Kidney (tissue), 14 donors: Measurements from ENCODE around the gene RUFY4. TPM values are rescaled to one million over a fixed set of nuclear protein-coding genes. Genes with fewer than 3 reads are reported as not detected.

Experiments used
- DNase-seq, 5 donors: peaks; one replicate each; pipeline ENCODE4 v3.0.0-alpha.2; 2013 to 2020
- FAIRE-seq: peaks from 2 replicates; lab custom pipeline; 2012; peaks lifted over from hg19 to GRCh38; lab: Jason Lieb, UNC
- H3K27ac ChIP-seq, 2 donors: one replicate each; pipeline ENCODE4 v1.7.0; 2013; ENCODE audit warnings: low read depth in 2 of 2, low read length in 2 of 2, inconsistent platforms in 1 of 2
- H3K27me3 ChIP-seq: one replicate; pipeline ENCODE4 v1.7.1; 2013; ENCODE audit warnings: low read length, inconsistent platforms; ENCODE audit not compliant: control insufficient read depth, insufficient read depth
- H3K36me3 ChIP-seq, 3 donors: one replicate each; pipeline versions ENCODE4 v1.7.0 to v1.7.1; 2013; ENCODE audit warnings: low read length in 3 of 3, control low read depth in 1 of 3, inconsistent platforms in 1 of 3; ENCODE audit not compliant: insufficient read depth in 3 of 3, control insufficient read depth in 2 of 3
- H3K4me1 ChIP-seq, 3 donors: one replicate each; pipeline versions ENCODE4 v1.7.0 to v1.7.1; 2013; ENCODE audit warnings: low read length in 3 of 3, inconsistent platforms in 1 of 3, low read depth in 1 of 3; ENCODE audit not compliant: control insufficient read depth in 2 of 3, insufficient read depth in 2 of 3
- H3K4me3 ChIP-seq, 3 donors: one replicate each; pipeline versions ENCODE4 v1.7.0 to v1.8.1; 2013; ENCODE audit warnings: low read length in 3 of 3, control low read depth in 1 of 3, inconsistent platforms in 1 of 3
- H3K9ac ChIP-seq, 3 donors: one replicate each; pipeline versions ENCODE4 v1.7.0 to v1.7.1; 2013; ENCODE audit warnings: low read length in 3 of 3, control low read depth in 1 of 3, inconsistent platforms in 1 of 3
- H3K9me3 ChIP-seq, 3 donors: one replicate each; pipeline versions ENCODE4 v1.7.0 to v1.7.1; 2013; ENCODE audit warnings: low read length in 3 of 3, control low read depth in 1 of 3, inconsistent platforms in 1 of 3; ENCODE audit not compliant: control insufficient read depth in 2 of 3, insufficient read depth in 1 of 3
- CTCF ChIP-seq: IDR thresholded peaks from 3 replicates; pipeline ENCODE4 v1.5.1; 2012; ENCODE audit warnings: mild to moderate bottlenecking, moderate library complexity, borderline replicate concordance; ENCODE audit not compliant: insufficient read depth; ENCODE audit errors: extremely low read depth
- intact Hi-C: fragments of 100-400 bp; cut with DNase I; formaldehyde crosslinking; loops from one replicate; pipeline ENCODE4 v1.11.1; 2022
- polyA plus RNA-seq: library from polyadenylated mRNA; stranded (reverse); fragments of 350-450 nt; fragmentation: Illumina TruSeq; extraction: RNeasy Lipid Tissue Mini Kit (QIAGEN cat#74804); gene quantifications from one replicate; pipeline ENCODE4 v1.2.3, GENCODE V29; 2014; ENCODE audit warnings: low read depth, low replicate concordance; ENCODE audit not compliant: insufficient read depth
- total RNA-seq: library from RNA; stranded (reverse); fragmentation: NEBNext Ultra II Directional; extraction: Animal tissue kit (Norgen Biotek cat#: 25700); gene quantifications from one replicate; pipeline ENCODE4 v1.2.1, GENCODE V29; 2021
- donor health status: control.
- donor health status: control.
- donor health status: control.
- donor health status: control.
- donor health status: control.
- donor health status: DM: yes; HTN: yes; CAD: no.
- donor health status: Normal renal cell carcinoma (clear cell type).

RUFY4 gene
- total and polyA plus RNA-seq, 2 donors from 2014 or later = 0.69 TPM; not detected in 1

DNA sequence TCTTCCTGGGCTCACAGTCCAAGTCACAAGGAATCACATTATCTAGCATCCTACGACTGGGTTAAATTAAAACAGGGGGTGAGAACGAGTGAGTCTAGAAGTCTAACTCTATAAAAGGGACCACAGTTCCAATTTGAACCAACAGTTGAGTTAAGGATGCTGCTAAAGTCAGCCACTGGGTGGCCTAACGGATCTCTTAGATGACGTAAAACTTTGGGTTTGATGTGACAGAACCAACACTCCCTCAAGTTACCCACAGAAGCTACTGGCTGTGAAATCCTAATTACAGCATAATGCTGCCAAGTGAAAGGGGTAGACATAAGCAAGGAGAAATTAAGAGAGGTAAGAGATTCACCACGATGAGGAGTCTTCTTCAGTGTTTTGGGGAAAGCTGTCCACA is 32.7 kb upstream of the RUFY4 start:
- Histone ChIP-seq H3K4me3 (no peak overlapping the region), H3K27ac (no peak overlapping the region), H3K36me3 (no peaks in the 10 kb centered on the region), H3K9me3 (no peaks in the 10 kb centered on the region), H3K27me3 (no peaks in the 10 kb centered on the region), H3K4me1 (peaks cover 0 to 2% (median 0%) of the 10 kb centered on the region in 3 donors), H3K9ac (no peak overlapping the region)
- intact Hi-C loops = no loop called here
- no peak for TF ChIP-seq CTCF
- DNase-seq (no peak), FAIRE-seq (no peak)

GRCh38 chr2:218039171-218039570 is 29.9 kb upstream of the RUFY4 start:
- Histone ChIP-seq H3K4me1 (peaks cover 0 to 2% (median 0%) of the 10 kb centered on the region in 3 donors), H3K27ac (no peak overlapping the region), H3K9ac (no peak overlapping the region), H3K9me3 (no peaks in the 10 kb centered on the region), H3K36me3 (no peaks in the 10 kb centered on the region), H3K4me3 (no peak overlapping the region), H3K27me3 (no peaks in the 10 kb centered on the region)
- intact Hi-C loops = no loop called here
- no peak for DNase-seq
- FAIRE-seq = no peak
- TF ChIP-seq CTCF = no peak

DNA sequence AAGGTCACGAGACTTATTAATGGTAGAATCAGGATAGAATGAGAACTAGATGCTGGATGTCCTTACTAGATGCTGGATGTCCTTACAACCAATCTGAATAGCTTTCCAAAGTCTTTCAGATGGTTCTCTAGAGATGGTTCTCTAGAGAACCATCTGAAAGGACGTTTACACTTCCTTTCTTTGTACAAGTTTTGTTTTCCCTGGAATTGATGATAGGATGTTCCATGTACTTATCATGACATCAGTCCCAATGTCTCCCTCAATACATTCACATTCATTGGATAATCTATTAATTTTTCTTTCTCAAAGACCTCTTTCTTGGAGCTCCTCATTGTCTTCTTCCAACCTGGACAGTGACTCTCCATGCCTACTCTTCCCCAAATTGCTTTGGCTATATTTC is 28.2 kb upstream of the RUFY4 start:
- Histone ChIP-seq H3K9me3 (no peaks in the 10 kb centered on the region), H3K4me1 (no peaks in the 10 kb centered on the region), H3K9ac (no peak overlapping the region), H3K27me3 (no peaks in the 10 kb centered on the region), H3K4me3 (no peak overlapping the region), H3K36me3 (no peaks in the 10 kb centered on the region), H3K27ac (no peak overlapping the region)
- no peak for DNase-seq
- intact Hi-C loops = no loop called here
- FAIRE-seq = no peak
- no peak for TF ChIP-seq CTCF
